GM12801 (cell line): Measurements from ENCODE around the gene CTBP1.

Source experiments
- TF ChIP-seq, protein P1 (sequence below): IDR thresholded peaks from one replicate; pipeline ENCODE4 v1.5.1; 2011; ENCODE audit warnings: control low read depth; ENCODE audit not compliant: insufficient read length; ENCODE audit errors: extremely low read depth

Gene CTBP1

GRCh38 chr4:1171311-1172227 is 77.4 kb downstream of the CTBP1 start:
- TF ChIP-seq, protein P1, sequence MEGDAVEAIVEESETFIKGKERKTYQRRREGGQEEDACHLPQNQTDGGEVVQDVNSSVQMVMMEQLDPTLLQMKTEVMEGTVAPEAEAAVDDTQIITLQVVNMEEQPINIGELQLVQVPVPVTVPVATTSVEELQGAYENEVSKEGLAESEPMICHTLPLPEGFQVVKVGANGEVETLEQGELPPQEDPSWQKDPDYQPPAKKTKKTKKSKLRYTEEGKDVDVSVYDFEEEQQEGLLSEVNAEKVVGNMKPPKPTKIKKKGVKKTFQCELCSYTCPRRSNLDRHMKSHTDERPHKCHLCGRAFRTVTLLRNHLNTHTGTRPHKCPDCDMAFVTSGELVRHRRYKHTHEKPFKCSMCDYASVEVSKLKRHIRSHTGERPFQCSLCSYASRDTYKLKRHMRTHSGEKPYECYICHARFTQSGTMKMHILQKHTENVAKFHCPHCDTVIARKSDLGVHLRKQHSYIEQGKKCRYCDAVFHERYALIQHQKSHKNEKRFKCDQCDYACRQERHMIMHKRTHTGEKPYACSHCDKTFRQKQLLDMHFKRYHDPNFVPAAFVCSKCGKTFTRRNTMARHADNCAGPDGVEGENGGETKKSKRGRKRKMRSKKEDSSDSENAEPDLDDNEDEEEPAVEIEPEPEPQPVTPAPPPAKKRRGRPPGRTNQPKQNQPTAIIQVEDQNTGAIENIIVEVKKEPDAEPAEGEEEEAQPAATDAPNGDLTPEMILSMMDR = no peak

GRCh38 chr4:1170976-1171310 is 78.0 kb downstream of the CTBP1 start:
- TF ChIP-seq, protein P1 = no peak

- TF ChIP-seq, protein P1 = no peak
Measured at GRCh38 chr4:1170156-1170975, 78.6 kb downstream of the CTBP1 start.

GRCh38 chr4:1169691-1170096 is 79.2 kb downstream of the CTBP1 start:
- TF ChIP-seq, protein P1 = no peak

GRCh38 chr4:1169171-1169671 is 79.7 kb downstream of the CTBP1 start:
- TF ChIP-seq, protein P1 = no peak

- TF ChIP-seq, protein P1 = no peak
Measured at GRCh38 chr4:1168191-1169101, 80.5 kb downstream of the CTBP1 start.
